Activated CD8-positive, alpha-beta memory T cell treated with anti-CD3 and anti-CD28 coated beads, Interleukin-2, amount 50 U/mL, for 24 hours (primary cell): ENCODE measurements around the gene SYCN.
"Not testable (repeated sequence)": the region's sequence is repeated elsewhere in the genome, so short reads cannot be mapped to it uniquely, and the experiment has no call there.

Experiments used
- DNase-seq: peaks from one replicate; pipeline ENCODE4 v3.0.0-alpha.2; 2020; ENCODE audit errors: extremely low read depth

Gene SYCN

GRCh38 chr19:39224910-39225309 is 20.8 kb upstream of the SYCN start:
- DNase-seq, result no peak

DNA sequence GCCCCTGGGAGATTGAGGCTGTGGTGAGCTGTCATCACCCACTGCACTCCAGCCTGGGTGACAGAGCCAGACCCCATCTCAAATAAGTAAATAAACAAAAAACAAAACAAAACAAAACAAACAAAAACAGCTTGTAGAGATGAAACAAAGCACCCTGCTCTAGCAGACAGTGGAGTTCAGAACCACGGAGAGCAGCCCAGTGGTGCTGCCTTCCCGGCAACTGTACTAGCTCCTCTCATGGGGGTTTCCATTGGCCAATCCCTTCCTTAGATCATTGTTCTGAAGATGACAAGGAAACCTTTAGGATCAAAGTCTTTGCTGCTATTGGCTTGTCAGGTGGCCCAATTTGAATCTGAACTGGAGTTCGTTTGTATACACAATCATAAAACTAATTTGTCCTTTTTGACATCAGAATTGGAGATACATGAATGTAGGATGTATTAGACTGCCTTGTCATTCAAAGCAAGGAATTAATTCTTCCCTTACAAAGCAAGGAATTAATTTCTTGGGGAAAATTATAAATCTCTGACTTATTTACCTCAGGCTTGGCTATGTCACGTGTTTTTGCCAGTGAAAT is 19.7 kb upstream of the SYCN start:
- DNase-seq, result no peak

GRCh38 chr19:39219108-39219507 is 15.0 kb upstream of the SYCN start:
- DNase-seq, result not testable (repeated sequence)

DNA sequence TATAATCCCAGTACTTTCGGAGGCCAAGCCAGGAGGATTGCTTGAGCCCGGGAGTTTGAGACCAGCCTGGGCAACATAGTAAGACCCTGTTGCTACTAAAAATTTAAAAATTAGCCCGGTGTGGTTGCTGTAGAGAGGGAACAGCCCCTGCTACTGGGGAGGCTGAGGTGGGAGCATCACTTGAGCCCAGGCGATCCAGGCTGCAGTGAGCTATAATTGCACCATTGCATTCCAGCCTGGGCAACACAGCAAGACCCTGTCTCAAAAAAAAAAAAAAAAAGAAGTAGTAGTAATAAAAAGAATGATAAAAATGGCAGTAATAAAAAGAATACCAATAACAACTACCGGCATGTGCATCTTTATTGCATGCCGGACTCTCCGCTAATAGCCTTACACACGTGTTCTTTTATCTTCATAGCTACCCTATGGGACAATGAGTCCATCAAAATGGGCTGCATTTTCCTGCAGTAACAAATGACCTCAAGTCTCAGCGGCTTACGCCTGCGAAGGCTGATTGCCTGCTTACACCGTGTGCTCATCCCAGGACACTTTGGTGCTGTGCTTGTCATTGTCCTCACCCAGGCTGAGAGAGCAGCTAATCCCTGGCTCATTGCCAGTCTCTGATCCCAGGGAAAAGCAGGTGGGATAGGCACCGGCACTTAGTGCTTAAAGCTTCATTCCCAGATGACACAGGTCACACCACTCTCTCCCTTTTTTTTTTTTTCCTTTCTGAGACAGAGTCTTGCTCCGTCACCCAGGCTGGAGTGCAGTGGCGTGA is 14.4 kb upstream of the SYCN start:
- no peak for DNase-seq

GRCh38 chr19:39217094-39217493 is 13.0 kb upstream of the SYCN start:
- DNase-seq, result no peak

- not testable (repeated sequence) for DNase-seq
Measured at GRCh38 chr19:39215323-39215722, 11.3 kb upstream of the SYCN start.

DNA sequence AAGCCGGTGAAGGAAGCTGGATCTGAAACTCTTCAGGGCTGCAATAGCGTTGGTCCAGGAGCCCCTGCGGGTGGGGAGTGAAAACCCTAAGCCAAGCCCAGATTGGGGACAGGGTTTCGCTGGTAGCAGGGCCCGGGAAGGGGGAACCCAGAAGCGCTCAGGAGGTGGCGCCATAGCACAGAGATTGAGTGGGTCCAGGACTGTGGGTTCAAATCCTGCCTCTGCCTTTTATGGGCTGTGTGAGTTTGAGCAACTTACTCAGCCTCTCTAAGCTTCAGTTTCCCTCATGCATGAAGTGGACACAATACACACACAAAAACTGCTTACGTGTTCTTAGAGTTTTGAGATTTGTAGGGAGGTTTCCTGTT is 8.3 kb upstream of the SYCN start:
- DNase-seq, result peak; percentile 25

- no peak for DNase-seq
Measured at GRCh38 chr19:39211731-39212374, 7.8 kb upstream of the SYCN start.

DNA sequence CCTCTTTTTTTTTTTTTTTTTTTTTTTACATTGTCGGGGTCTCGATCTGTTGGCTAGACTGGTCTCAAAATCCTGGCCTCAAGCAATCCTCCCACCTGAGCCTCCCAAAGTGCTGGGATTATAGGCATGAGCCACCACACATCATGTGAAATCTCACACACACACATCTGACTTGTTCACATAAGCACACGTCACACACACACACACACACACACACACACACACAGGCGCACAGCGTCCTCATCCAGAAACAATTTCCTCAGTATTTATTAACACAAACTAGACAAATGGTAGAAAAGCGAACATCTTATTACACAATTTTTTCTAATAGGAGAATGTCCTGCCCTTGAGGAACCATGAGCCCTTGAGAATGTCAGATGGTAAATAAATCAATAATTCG is 5.1 kb upstream of the SYCN start:
- DNase-seq, result no peak

DNA sequence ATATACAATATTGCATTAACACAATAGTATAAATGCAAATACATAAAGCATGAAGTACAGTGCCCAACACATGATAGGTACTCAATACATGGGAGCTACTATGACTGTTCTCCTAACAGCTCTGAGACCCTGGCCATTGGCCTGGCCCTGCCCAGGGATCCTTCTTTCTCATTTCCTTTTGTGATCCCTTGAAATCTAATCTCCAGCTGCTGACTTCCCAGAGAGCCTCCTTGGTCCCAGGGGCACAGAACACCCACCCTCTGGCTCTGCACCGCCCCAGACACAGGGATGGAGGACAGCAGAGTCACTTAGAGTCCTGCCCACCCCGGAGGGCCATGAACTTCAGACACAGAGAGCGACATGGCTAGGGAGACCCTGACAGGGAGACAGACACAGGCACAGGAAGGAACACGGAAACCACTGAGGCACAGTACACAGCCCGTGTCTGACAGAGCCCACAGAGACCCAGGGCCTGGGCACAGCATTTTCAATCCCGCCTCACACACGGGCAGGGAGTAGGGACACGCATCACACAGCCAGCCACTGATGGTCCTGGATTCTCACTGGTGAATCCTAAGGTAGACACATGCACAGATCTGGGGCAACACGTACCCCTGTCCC is 4.2 kb upstream of the SYCN start:
- no peak for DNase-seq

DNA sequence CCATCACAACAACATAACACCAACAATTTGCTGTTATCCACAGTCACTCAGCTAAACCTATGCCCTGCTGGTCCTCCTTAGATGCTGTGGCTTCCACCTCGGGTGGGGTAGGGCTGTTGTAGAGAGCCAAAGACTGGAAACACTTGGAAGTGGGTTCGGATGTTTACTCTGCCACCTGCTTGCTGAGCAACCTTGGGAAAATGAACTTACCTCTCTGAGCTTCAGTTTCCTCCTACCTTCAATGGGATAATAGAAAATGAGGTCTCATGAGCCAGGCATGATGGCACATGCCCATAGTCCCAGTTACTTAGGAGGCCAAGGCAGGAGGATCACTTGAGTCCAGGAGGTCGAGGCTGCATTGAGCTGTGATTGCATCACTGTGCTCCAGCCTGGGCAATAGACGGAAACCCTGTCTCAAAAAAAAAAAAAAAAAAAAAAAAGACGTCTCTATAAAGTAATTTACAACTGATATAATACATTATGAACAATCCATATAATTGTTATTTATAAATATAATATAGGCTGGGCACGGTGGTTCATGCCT is 3.3 kb upstream of the SYCN start:
- no peak for DNase-seq

GRCh38 chr19:39206122-39206521 is 2.1 kb upstream of the SYCN start:
- DNase-seq, result no peak

GRCh38 chr19:39205449-39205764 is 1.3 kb upstream of the SYCN start:
- DNase-seq, result no peak

DNA sequence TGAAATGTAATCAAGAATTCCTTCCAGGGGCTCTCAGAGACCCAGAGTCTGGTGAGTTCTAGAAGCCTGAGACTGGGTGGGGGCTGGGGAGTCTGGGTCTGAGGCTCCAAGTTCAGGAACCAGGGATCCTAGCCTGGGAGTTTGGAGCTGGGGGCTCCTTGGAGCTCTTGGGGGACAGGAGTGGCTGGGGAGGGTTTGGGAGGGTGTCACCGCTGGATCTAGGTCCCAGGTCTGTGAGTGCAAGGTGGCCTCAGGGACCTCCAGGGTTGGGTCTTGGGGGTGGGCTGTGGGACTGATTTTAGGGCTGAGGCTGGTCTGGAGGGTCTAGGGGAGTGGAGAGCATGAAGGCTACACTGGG is 1.1 kb downstream of the SYCN start:
- no peak for DNase-seq

DNA sequence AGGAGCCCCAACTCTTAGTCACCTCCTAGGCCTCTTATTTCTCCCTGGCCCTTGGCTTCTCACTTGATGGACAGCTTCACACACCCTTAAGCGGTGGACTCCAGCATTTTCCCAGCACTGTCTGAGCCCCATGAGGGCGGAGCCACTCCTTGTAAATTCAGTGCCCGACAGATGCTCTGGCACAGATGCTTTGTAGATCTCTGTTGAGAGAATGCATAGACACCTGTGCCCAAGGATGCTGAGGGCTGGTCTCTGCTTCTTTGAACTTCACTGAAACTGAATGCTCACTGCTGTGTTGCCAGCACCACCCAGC is 3.3 kb downstream of the SYCN start:
- no peak for DNase-seq

GRCh38 chr19:39200066-39200802 is 3.8 kb downstream of the SYCN start:
- no peak for DNase-seq

GRCh38 chr19:39199025-39199424 is 5.0 kb downstream of the SYCN start:
- DNase-seq, result no peak

DNA sequence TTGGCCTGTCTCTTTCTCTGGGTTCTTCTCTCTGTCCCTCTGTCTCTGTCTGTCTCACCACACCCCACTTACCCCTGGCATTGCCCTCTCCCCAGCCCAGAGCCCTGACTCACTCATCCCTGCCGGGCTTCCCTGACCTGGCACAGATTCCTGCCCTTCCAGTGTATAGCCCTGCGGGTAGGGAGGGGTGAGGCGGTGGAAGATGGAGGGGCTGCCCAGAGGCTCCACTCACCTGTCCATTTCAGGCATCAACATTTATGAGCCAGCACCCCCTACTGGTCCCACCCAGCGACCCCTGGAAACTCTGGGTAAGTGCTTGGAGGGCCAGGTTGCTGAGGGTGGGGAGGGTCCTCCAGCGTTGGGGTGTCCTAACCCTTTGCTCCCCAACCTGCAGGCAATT is 6.3 kb downstream of the SYCN start:
- DNase-seq, result no peak

DNA sequence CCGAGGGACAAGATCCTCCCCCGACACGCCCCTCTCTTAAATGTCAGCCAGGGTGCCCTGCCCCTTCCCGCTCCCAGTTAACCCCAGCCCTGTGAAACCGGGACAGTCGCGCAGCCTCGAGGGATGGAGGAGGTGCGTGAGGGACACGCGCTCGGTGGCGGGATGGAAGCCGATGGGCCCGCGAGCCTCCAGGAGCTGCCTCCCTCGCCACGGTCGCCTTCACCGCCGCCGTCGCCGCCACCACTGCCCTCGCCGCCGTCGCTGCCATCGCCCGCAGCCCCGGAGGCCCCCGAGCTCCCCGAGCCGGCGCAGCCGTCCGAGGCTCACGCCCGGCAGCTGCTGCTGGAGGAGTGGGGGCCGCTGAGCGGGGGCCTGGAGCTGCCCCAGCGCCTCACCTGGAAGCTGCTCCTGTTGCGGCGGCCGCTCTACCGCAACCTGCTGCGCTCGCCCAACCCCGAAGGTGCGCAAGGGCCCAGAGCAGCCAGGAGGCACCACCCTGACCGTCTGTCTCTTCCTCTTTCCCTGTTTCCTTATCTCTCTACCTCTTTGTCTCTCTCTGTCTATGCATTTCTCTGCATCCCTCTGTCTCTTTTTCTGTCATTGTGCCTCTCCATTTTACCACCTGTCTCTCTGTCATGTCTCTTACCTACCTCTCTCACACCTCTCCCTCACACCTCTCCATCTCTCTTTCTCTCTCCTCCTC is 7.1 kb downstream of the SYCN start, which contains the start of gene NCCRP1:
Gene NCCRP1 (plus strand): TSS at position 105 of the 703 bp plus-strand sequence. CDS start 19 bp downstream, at position 124.
- DNase-seq, result no peak

DNA sequence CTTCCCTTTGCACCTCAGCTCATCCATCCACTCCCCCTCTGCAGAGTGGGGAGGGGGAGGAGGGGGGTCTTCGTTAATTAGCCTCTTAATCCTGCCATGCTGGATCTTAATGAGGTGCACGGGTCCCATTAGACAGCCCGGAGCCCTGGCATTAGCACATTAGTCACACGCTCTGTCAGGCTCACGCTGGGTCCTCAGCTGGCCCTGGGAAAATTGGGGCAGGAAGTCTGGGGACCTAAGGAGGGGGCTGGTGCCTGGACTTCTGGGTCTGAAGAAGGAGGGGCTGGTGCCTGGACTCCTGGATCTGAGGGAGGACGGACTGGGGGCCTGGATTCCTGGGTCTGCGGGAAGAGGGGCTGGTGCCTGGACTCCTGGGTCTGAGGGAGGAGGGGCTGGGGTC is 7.7 kb downstream of the SYCN start:
- no peak for DNase-seq

- DNase-seq, result no peak
Measured at GRCh38 chr19:39195755-39196154, 8.3 kb downstream of the SYCN start.
